GM19372 (cell line): ENCODE measurements around the gene PAOX.

Source experiments
- ATAC-seq: cut with Tn5 transposase; IDR thresholded peaks from one replicate; pipeline ENCODE4 v1.9.1; 2021; ENCODE audit warnings: mild to moderate bottlenecking, low read depth, moderate library complexity; ENCODE audit not compliant: unreplicated experiment

PAOX gene

GRCh38 chr10:133379152-133379800 is at the start of gene PAOX:
TSS of gene PAOX (plus strand) at chr10:133379262. CDS start at chr10:133379317, 55 bp downstream.
- ATAC-seq = peak; percentile 49

GRCh38 chr10:133329491-133330202 is 49.4 kb upstream of the PAOX start:
- peak; percentile 88 for ATAC-seq

- ATAC-seq = no peak
Observed at GRCh38 chr10:133332936-133333699, 45.9 kb upstream of the PAOX start.

GRCh38 chr10:133334503-133335245 is 44.4 kb upstream of the PAOX start:
- ATAC-seq = no peak

- ATAC-seq = no peak
Observed at GRCh38 chr10:133335246-133336117, 43.6 kb upstream of the PAOX start.

GRCh38 chr10:133336118-133336576 is 42.9 kb upstream of the PAOX start:
- ATAC-seq = no peak

- no peak for ATAC-seq
Observed at GRCh38 chr10:133336577-133337369, 42.3 kb upstream of the PAOX start, which contains the start of gene CALY. TSS of gene CALY (minus strand) at chr10:133336896. CDS start at chr10:133328989, 7,907 bp downstream.

GRCh38 chr10:133337370-133337725 is 41.7 kb upstream of the PAOX start:
- ATAC-seq = no peak

GRCh38 chr10:133338080-133339071 is 40.7 kb upstream of the PAOX start:
- ATAC-seq = no peak

GRCh38 chr10:133339708-133340380 is 39.2 kb upstream of the PAOX start:
- no peak for ATAC-seq

- ATAC-seq = no peak
Observed at GRCh38 chr10:133341983-133342382, 37.1 kb upstream of the PAOX start.

GRCh38 chr10:133342942-133343341 is 36.1 kb upstream of the PAOX start:
- no peak for ATAC-seq

- ATAC-seq = no peak
Observed at GRCh38 chr10:133343558-133343957, 35.5 kb upstream of the PAOX start.

- no peak for ATAC-seq
Observed at GRCh38 chr10:133344236-133344635, 34.8 kb upstream of the PAOX start.

GRCh38 chr10:133346413-133346812 is 32.6 kb upstream of the PAOX start:
- no peak for ATAC-seq

GRCh38 chr10:133347710-133348517 is 31.1 kb upstream of the PAOX start:
- ATAC-seq = no peak
